Mesendoderm (in vitro differentiated cells): ENCODE data around the gene PSMB7.

Source experiments
- DNase-seq: peaks from one replicate; pipeline ENCODE4 v3.0.0; 2013
- H2AK5ac ChIP-seq: 2 replicates; pipeline ENCODE4 v1.6.1; 2013; ENCODE audit warnings: low read length, inconsistent platforms
- H2BK120ac ChIP-seq: 2 replicates; pipeline ENCODE4 v1.6.1; 2013; ENCODE audit warnings: low read depth, mild to moderate bottlenecking, low read length, moderate library complexity, mixed read lengths
- H2BK15ac ChIP-seq: replicated peaks from 2 replicates; pipeline ENCODE4 v1.6.1; 2013; ENCODE audit warnings: low read depth, mild to moderate bottlenecking, moderate library complexity
- H2BK5ac ChIP-seq: 2 replicates; pipeline ENCODE4 v1.6.1; 2013; ENCODE audit warnings: low read length, inconsistent platforms
- H3K18ac ChIP-seq: 2 replicates; pipeline ENCODE4 v1.6.1; 2013; ENCODE audit warnings: mild to moderate bottlenecking, low read length, mixed read lengths
- H3K23ac ChIP-seq: one replicate; pipeline ENCODE4 v1.6.1; 2013; ENCODE audit warnings: low read length
- H3K27ac ChIP-seq: 2 replicates; pipeline ENCODE4 v1.5.1; 2013; ENCODE audit warnings: low read depth, mild to moderate bottlenecking, inconsistent platforms, low read length, moderate library complexity
- H3K27me3 ChIP-seq: 2 replicates; pipeline ENCODE4 v1.6.1; 2013; ENCODE audit warnings: low read length, control low read depth, mild to moderate bottlenecking, inconsistent platforms; ENCODE audit not compliant: insufficient read depth, poor library complexity
- H3K36me3 ChIP-seq: 2 replicates; pipeline ENCODE4 v1.6.1; 2013; ENCODE audit warnings: low read length, inconsistent platforms; ENCODE audit not compliant: control insufficient read depth, insufficient read depth
- H3K4ac ChIP-seq: one replicate; pipeline ENCODE4 v1.6.1; 2013; ENCODE audit warnings: low read depth, mild to moderate bottlenecking, low read length, moderate library complexity
- H3K4me1 ChIP-seq: 2 replicates; pipeline ENCODE4 v1.6.1; 2013; ENCODE audit warnings: low read depth, low read length, inconsistent platforms; ENCODE audit not compliant: control insufficient read depth
- H3K4me2 ChIP-seq: 2 replicates; pipeline ENCODE4 v1.6.1; 2013; ENCODE audit warnings: low read length
- H3K4me3 ChIP-seq: 2 replicates; pipeline ENCODE4 v1.5.1; 2013; ENCODE audit warnings: mild to moderate bottlenecking, low read length
- H3K56ac ChIP-seq: one replicate; pipeline ENCODE4 v1.6.1; 2013; ENCODE audit warnings: low read length
- H3K79me1 ChIP-seq: 2 replicates; pipeline ENCODE4 v1.6.1; 2013; ENCODE audit warnings: low read length, inconsistent platforms
- H3K79me2 ChIP-seq: 2 replicates; pipeline ENCODE4 v1.6.1; 2013; ENCODE audit warnings: mild to moderate bottlenecking, low read length; ENCODE audit not compliant: control insufficient read depth, insufficient read depth
- H3K9ac ChIP-seq: 2 replicates; pipeline ENCODE4 v1.6.1; 2013; ENCODE audit warnings: low read length, inconsistent platforms
- H4K5ac ChIP-seq: one replicate; pipeline ENCODE4 v1.6.1; 2013; ENCODE audit warnings: low read length
- H4K8ac ChIP-seq: one replicate; pipeline ENCODE4 v1.6.1; 2013; ENCODE audit warnings: low read depth, mild to moderate bottlenecking, control low read depth, low read length, moderate library complexity
- WGBS: extraction: QIAGEN DNeasy Blood & Tissue Kit; methylation state at CpG from one replicate; pipeline ENCODE4 v1.1.7; 2013; ENCODE audit warnings: low lambda C conversion rate, missing lambda C conversion rate; ENCODE audit not compliant: insufficient coverage; ENCODE audit errors: extremely low coverage; 5-methylcytosine and 5-hydroxymethylcytosine counted together

The PSMB7 gene

GRCh38 chr9:124373386-124373785 lies 41.9 kb downstream of the PSMB7 start:
- Histone ChIP-seq H3K4me3 (no peak overlapping the region), H4K5ac (no peak overlapping the region), H3K4me1 (no peaks in the 10 kb centered on the region), H3K79me2 (peaks cover 18% of the 10 kb centered on the region), H3K4me2 (no peak overlapping the region), H3K23ac (no peak overlapping the region), H3K56ac (no peak overlapping the region), H3K27me3 (no peaks in the 10 kb centered on the region), H3K79me1 (peaks cover 22% of the 10 kb centered on the region), H2AK5ac (no peak overlapping the region), H2BK15ac (no peak overlapping the region), H3K27ac (no peak overlapping the region), H2BK5ac (no peak overlapping the region), H3K18ac (no peak overlapping the region), H2BK120ac (no peak overlapping the region), H3K36me3 (peaks cover 1% of the 10 kb centered on the region), H3K4ac (no peak overlapping the region), H3K9ac (no peak overlapping the region), H4K8ac (no peak overlapping the region)
- no CpG with 5 or more reads among the region's 4 CpGs for WGBS
- DNase-seq: no peak

GRCh38 chr9:124372038-124372437 lies 43.2 kb downstream of the PSMB7 start:
- no peak overlapping the region for H3K18ac ChIP-seq
- H3K4me1 ChIP-seq: no peaks in the 10 kb centered on the region

GRCh38 chr9:124370896-124371582 lies 44.2 kb downstream of the PSMB7 start:
- Histone ChIP-seq H3K4me3 (no peak overlapping the region), H3K9ac (no peak overlapping the region), H4K8ac (no peak overlapping the region), H2BK15ac (no peak overlapping the region), H3K23ac (no peak overlapping the region), H3K36me3 (no peaks in the 10 kb centered on the region), H3K79me2 (peaks cover 19% of the 10 kb centered on the region), H3K4me1 (no peaks in the 10 kb centered on the region), H3K79me1 (peaks cover 24% of the 10 kb centered on the region), H3K27ac (no peak overlapping the region), H3K18ac (no peak overlapping the region), H2AK5ac (no peak overlapping the region), H3K27me3 (no peaks in the 10 kb centered on the region), H2BK5ac (no peak overlapping the region), H3K56ac (no peak overlapping the region), H2BK120ac (no peak overlapping the region), H3K4ac (no peak overlapping the region), H4K5ac (no peak overlapping the region), H3K4me2 (no peak overlapping the region)
- WGBS: no CpG with 5 or more reads among the region's 9 CpGs
- no peak for DNase-seq

More at GRCh38 chr9:124372038-124372437, 43.2 kb downstream of the PSMB7 start:
- Histone ChIP-seq H3K4me3 (no peak overlapping the region), H3K36me3 (no peaks in the 10 kb centered on the region), H3K79me2 (peaks cover 16% of the 10 kb centered on the region), H3K56ac (no peak overlapping the region), H3K9ac (no peak overlapping the region), H2BK120ac (no peak overlapping the region), H3K79me1 (peaks cover 18% of the 10 kb centered on the region), H2BK15ac (no peak overlapping the region), H4K5ac (no peak overlapping the region), H3K4ac (no peak overlapping the region), H3K27me3 (no peaks in the 10 kb centered on the region), H3K4me2 (no peak overlapping the region), H2AK5ac (no peak overlapping the region), H2BK5ac (no peak overlapping the region), H4K8ac (no peak overlapping the region), H3K27ac (no peak overlapping the region), H3K23ac (no peak overlapping the region)
- no peak for DNase-seq

- no peak overlapping the region for H3K4ac ChIP-seq
- no CpG with 5 or more reads among the region's 9 CpGs for WGBS
- H3K27me3 ChIP-seq: no peaks in the 10 kb centered on the region
- H2BK15ac ChIP-seq: no peak overlapping the region
- no peak overlapping the region for H3K4me2 ChIP-seq
- no peaks in the 10 kb centered on the region for H3K4me1 ChIP-seq
- no peak overlapping the region for H3K23ac ChIP-seq
- no peak for DNase-seq
- no peak overlapping the region for H4K8ac ChIP-seq
- no peaks in the 10 kb centered on the region for H3K36me3 ChIP-seq
- no peak overlapping the region for H3K9ac ChIP-seq
- peaks cover 28% of the 10 kb centered on the region for H3K79me2 ChIP-seq
- no peak overlapping the region for H4K5ac ChIP-seq
- H2BK120ac ChIP-seq: no peak overlapping the region
- H3K79me1 ChIP-seq: peaks cover 31% of the 10 kb centered on the region
- no peak overlapping the region for H2BK5ac ChIP-seq
- H2AK5ac ChIP-seq: no peak overlapping the region
- no peak overlapping the region for H3K27ac ChIP-seq
- no peak overlapping the region for H3K18ac ChIP-seq
- no peak overlapping the region for H3K4me3 ChIP-seq
- H3K56ac ChIP-seq: no peak overlapping the region
Observed at GRCh38 chr9:124369231-124369797, 45.9 kb downstream of the PSMB7 start.

- no peaks in the 10 kb centered on the region for H3K27me3 ChIP-seq
- H3K36me3 ChIP-seq: no peaks in the 10 kb centered on the region
- no peak overlapping the region for H3K9ac ChIP-seq
- no peaks in the 10 kb centered on the region for H3K4me1 ChIP-seq
- no peak overlapping the region for H3K56ac ChIP-seq
- no CpG with 5 or more reads among the region's 3 CpGs for WGBS
- DNase-seq: no peak
- H3K4ac ChIP-seq: no peak overlapping the region
- no peak overlapping the region for H2BK5ac ChIP-seq
- H3K23ac ChIP-seq: no peak overlapping the region
- H2BK120ac ChIP-seq: no peak overlapping the region
- no peak overlapping the region for H4K5ac ChIP-seq
- no peak overlapping the region for H3K18ac ChIP-seq
- no peak overlapping the region for H3K4me2 ChIP-seq
- H3K79me2 ChIP-seq: peaks cover 29% of the 10 kb centered on the region
- H2AK5ac ChIP-seq: no peak overlapping the region
- no peak overlapping the region for H2BK15ac ChIP-seq
- no peak overlapping the region for H3K4me3 ChIP-seq
- H3K27ac ChIP-seq: no peak overlapping the region
- no peak overlapping the region for H4K8ac ChIP-seq
- peaks cover 32% of the 10 kb centered on the region for H3K79me1 ChIP-seq
Observed at GRCh38 chr9:124368692-124369091, 46.5 kb downstream of the PSMB7 start.
